GM23338 (cell line): ENCODE measurements around the gene IL12B. TPM values are rescaled to one million over a fixed set of nuclear protein-coding genes. Genes with fewer than 3 reads are reported as not detected.

Experiments
- ATAC-seq: fragments of 200-7000 bp; cut with Tn5 transposase; 3 replicates; pipeline ENCODE4 v1.9.1; 2020
- DNase-seq: peaks from one replicate; pipeline ENCODE4 v3.0.0-alpha.2; 2015; ENCODE audit warnings: low spot score
- H2AFZ ChIP-seq: fragments of 200-600 bp; sonication (generic); 2 replicates; pipeline ENCODE4 v1.8.0; 2016; ENCODE audit warnings: antibody characterized with exemption, mild to moderate bottlenecking, moderate library complexity
- H3F3A ChIP-seq: fragments of 200-600 bp; sonication (generic); replicated peaks from 2 replicates; pipeline ENCODE4 v1.8.0; 2017; ENCODE audit warnings: antibody characterized with exemption, mixed run types, low read depth
- H3K27ac ChIP-seq: fragments of 200-600 bp; sonication (generic); 2 replicates; pipeline ENCODE4 v1.6.1; 2016; ENCODE audit warnings: low read depth
- H3K27me3 ChIP-seq: fragments of 200-600 bp; sonication (generic); 2 replicates; pipeline ENCODE4 v1.8.0; 2016; ENCODE audit warnings: mild to moderate bottlenecking, mixed run types, moderate library complexity; ENCODE audit not compliant: insufficient read depth
- H3K36me3 ChIP-seq: fragments of 200-600 bp; sonication (generic); 2 replicates; pipeline ENCODE4 v1.8.0; 2016; ENCODE audit warnings: mild to moderate bottlenecking; ENCODE audit not compliant: insufficient read depth
- H3K4me1 ChIP-seq: fragments of 200-600 bp; sonication (generic); 2 replicates; pipeline ENCODE4 v1.8.0; 2016; ENCODE audit warnings: mild to moderate bottlenecking, moderate library complexity; ENCODE audit not compliant: insufficient read depth
- H3K4me2 ChIP-seq: fragments of 200-600 bp; sonication (generic); 2 replicates; pipeline ENCODE4 v1.7.1; 2017; ENCODE audit warnings: mixed run types
- H3K4me3 ChIP-seq: fragments of 200-600 bp; sonication (generic); 2 replicates; pipeline ENCODE4 v1.6.1; 2016; ENCODE audit warnings: mixed run types
- H3K79me2 ChIP-seq: fragments of 200-600 bp; sonication (generic); replicated peaks from 2 replicates; pipeline ENCODE4 v1.8.0; 2017; ENCODE audit warnings: mild to moderate bottlenecking; ENCODE audit not compliant: insufficient read depth
- H3K9me2 ChIP-seq: fragments of 200-600 bp; sonication (generic); 2 replicates; pipeline ENCODE4 v1.8.0; 2017; ENCODE audit not compliant: insufficient read depth
- H4K20me1 ChIP-seq: fragments of 200-600 bp; sonication (generic); replicated peaks from 2 replicates; pipeline ENCODE4 v1.8.0; 2017; ENCODE audit warnings: mild to moderate bottlenecking; ENCODE audit not compliant: insufficient read depth
- H3K27ac Mint-ChIP-seq: 2 replicates; pipeline ENCODE4 v1.8.0; 2020; ENCODE audit warnings: inconsistent platforms, mild to moderate bottlenecking, moderate library complexity, mixed read lengths
- H3K27me3 Mint-ChIP-seq: 3 replicates; pipeline ENCODE4 v1.8.0; 2022; ENCODE audit warnings: low read depth, mild to moderate bottlenecking, moderate library complexity, mixed read lengths, inconsistent platforms; ENCODE audit not compliant: insufficient read depth, poor library complexity
- H3K36me3 Mint-ChIP-seq: 3 replicates; pipeline ENCODE4 v1.8.0; 2021; ENCODE audit warnings: low read depth, mild to moderate bottlenecking, inconsistent platforms, moderate library complexity, mixed read lengths
- H3K4me1 Mint-ChIP-seq: 3 replicates; pipeline ENCODE4 v1.8.0; 2020; ENCODE audit warnings: mild to moderate bottlenecking, inconsistent platforms, mixed read lengths
- H3K4me3 Mint-ChIP-seq: 3 replicates; pipeline ENCODE4 v1.8.0; 2021; ENCODE audit warnings: moderate library complexity, mild to moderate bottlenecking, inconsistent platforms, mixed read lengths
- H3K9me3 Mint-ChIP-seq: 3 replicates; pipeline ENCODE4 v1.8.0; 2020; ENCODE audit warnings: moderate library complexity, mild to moderate bottlenecking, inconsistent platforms, mixed read lengths
- CREB1 ChIP-seq: fragments of 250-450 bp; sonication (Bioruptor Pico); IDR thresholded peaks from 2 replicates; pipeline ENCODE4 v1.5.0; 2020; ENCODE audit warnings: low read depth, mild to moderate bottlenecking, moderate library complexity
- EZH2 ChIP-seq: fragments of 200-600 bp; sonication (generic); IDR thresholded peaks from one replicate; pipeline ENCODE4 v1.8.0; 2017; ENCODE audit warnings: antibody characterized with exemption, mild to moderate bottlenecking, low read depth; ENCODE audit not compliant: unreplicated experiment
- EZH2phosphoT487 ChIP-seq: fragments of 200-600 bp; sonication (generic); IDR thresholded peaks from one replicate; pipeline ENCODE4 v1.8.1; 2018; ENCODE audit warnings: antibody characterized with exemption; ENCODE audit not compliant: unreplicated experiment
- JUNB ChIP-seq: IDR thresholded peaks from one replicate; pipeline ENCODE4 v1.6.1; 2016; ENCODE audit warnings: antibody characterized with exemption; ENCODE audit not compliant: unreplicated experiment
- NANOG ChIP-seq: IDR thresholded peaks from 2 replicates; pipeline ENCODE4 v1.6.1; 2016; ENCODE audit warnings: antibody characterized with exemption, borderline replicate concordance
- POLR2AphosphoS5 ChIP-seq: IDR thresholded peaks from 2 replicates; pipeline ENCODE4 v1.6.1; 2016; ENCODE audit warnings: antibody characterized with exemption, low read depth
- STAT1 ChIP-seq: IDR thresholded peaks from one replicate; pipeline ENCODE4 v1.6.1; 2016; ENCODE audit warnings: antibody characterized with exemption; ENCODE audit not compliant: unreplicated experiment
- ZNF114 ChIP-seq: fragments of 250-450 bp; sonication (Bioruptor Pico); IDR thresholded peaks from 2 replicates; pipeline ENCODE4 v1.5.0; 2020; ENCODE audit warnings: mild to moderate bottlenecking, moderate library complexity
- ZNF331 ChIP-seq: fragments of 250-450 bp; sonication (Bioruptor Pico); IDR thresholded peaks from 2 replicates; pipeline ENCODE4 v1.5.0; 2020; ENCODE audit warnings: low read depth, mild to moderate bottlenecking, moderate library complexity
- polyA plus RNA-seq: library from polyadenylated mRNA; unstranded; fragments of >200 nt; fragmentation: Nextera tagmentation; extraction: Ambion mirVana; gene quantifications from 2 replicates; pipeline ENCODE4 v1.2.1, GENCODE V29; 2016
- total RNA-seq: library from RNA; depleted of rRNA; stranded (reverse); fragments of >200 nt; shearing (Covaris generic); gene quantifications from 2 replicates; pipeline ENCODE4 v1.2.3, GENCODE V29; 2014
- TF ChIP-seq, protein P1 (sequence below), 2 experiments: fragments of 200-600 bp in 1 of 2; sonication (generic) in 1 of 2; conservative IDR thresholded peaks; 2 replicates each; pipeline versions ENCODE4 v1.5.1 to v1.6.1; 2016 to 2017; ENCODE audit warnings: antibody characterized with exemption in 2 of 2, low read depth in 2 of 2, mild to moderate bottlenecking in 2 of 2, moderate library complexity in 1 of 2
- TF ChIP-seq, protein P2 (sequence below): IDR thresholded peaks from one replicate; pipeline ENCODE4 v1.6.1; 2018; ENCODE audit warnings: antibody characterized with exemption; ENCODE audit not compliant: unreplicated experiment
- TF ChIP-seq, protein P3 (sequence below): fragments of 250-450 bp; sonication (Bioruptor Pico); IDR thresholded peaks from 2 replicates; pipeline ENCODE4 v1.5.0; 2020; ENCODE audit warnings: mild to moderate bottlenecking, moderate library complexity
- TF ChIP-seq, protein P4 (sequence below): IDR thresholded peaks from 2 replicates; pipeline ENCODE4 v1.6.1; 2016; ENCODE audit warnings: antibody characterized with exemption

The IL12B gene
- total and polyA plus RNA-seq, 2 experiments from 2014 or later: not detected

DNA sequence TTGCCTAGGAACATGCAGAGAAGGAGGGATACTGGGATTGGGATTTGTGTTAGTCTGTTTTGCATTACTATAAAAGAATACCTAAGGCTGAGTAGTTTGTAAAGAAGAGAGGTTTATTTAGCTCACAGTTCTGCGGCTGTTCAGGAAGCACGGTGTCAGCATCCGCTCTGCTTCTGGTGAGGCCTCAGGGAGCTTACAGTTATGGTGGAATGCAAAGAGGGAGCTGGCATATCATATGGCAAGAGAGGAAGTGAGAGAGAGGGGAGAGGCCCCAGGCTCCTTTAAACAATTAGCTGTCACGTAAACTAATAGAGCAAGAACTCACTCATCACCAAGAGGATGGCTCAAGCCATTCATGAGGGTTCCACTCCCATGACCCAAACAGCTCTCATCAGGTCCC is 27.0 kb downstream of the IL12B start:
- Mint-ChIP-seq H3K27ac (no peak overlapping the region), H3K4me3 (no peak overlapping the region), H3K4me1 (peaks cover 8% of the 10 kb centered on the region; the same call in 2 of the 3 replicates), H3K36me3 (peaks cover 23% of the 10 kb centered on the region), H3K9me3 (peaks cover 50% of the 10 kb centered on the region), H3K27me3 (peaks cover 7% of the 10 kb centered on the region)
- no peak for DNase-seq
- Histone ChIP-seq H3K9me2 (no peaks in the 10 kb centered on the region), H4K20me1 (no peaks in the 10 kb centered on the region), H3K4me1 (no peaks in the 10 kb centered on the region), H3K27me3 (no peaks in the 10 kb centered on the region), H3K27ac (no peak overlapping the region), H3F3A (no peaks in the 10 kb centered on the region), H3K79me2 (no peaks in the 10 kb centered on the region), H3K4me3 (no peak overlapping the region), H2AFZ (no peak overlapping the region), H3K4me2 (no peak overlapping the region), H3K36me3 (0 out of 2 replicates have a peak, but pooled peaks cover 11% of the 10 kb centered on the region)
- ATAC-seq: no peak
- TF ChIP-seq CREB1 (no peak), ZNF114 (CRISPR knock-in tag) (no peak), JUNB (no peak), STAT1 (no peak), ZNF331 (CRISPR knock-in tag) (no peak), NANOG (no peak), EZH2 (no peak), EZH2phosphoT487 (no peak), POLR2AphosphoS5 (no peak)
- TF ChIP-seq, protein P1, sequence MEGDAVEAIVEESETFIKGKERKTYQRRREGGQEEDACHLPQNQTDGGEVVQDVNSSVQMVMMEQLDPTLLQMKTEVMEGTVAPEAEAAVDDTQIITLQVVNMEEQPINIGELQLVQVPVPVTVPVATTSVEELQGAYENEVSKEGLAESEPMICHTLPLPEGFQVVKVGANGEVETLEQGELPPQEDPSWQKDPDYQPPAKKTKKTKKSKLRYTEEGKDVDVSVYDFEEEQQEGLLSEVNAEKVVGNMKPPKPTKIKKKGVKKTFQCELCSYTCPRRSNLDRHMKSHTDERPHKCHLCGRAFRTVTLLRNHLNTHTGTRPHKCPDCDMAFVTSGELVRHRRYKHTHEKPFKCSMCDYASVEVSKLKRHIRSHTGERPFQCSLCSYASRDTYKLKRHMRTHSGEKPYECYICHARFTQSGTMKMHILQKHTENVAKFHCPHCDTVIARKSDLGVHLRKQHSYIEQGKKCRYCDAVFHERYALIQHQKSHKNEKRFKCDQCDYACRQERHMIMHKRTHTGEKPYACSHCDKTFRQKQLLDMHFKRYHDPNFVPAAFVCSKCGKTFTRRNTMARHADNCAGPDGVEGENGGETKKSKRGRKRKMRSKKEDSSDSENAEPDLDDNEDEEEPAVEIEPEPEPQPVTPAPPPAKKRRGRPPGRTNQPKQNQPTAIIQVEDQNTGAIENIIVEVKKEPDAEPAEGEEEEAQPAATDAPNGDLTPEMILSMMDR (conservative IDR thresholded peaks at IDR 0.05; ENCODE audit: low read depth in 2 of 2): no peak
- TF ChIP-seq, protein P2, sequence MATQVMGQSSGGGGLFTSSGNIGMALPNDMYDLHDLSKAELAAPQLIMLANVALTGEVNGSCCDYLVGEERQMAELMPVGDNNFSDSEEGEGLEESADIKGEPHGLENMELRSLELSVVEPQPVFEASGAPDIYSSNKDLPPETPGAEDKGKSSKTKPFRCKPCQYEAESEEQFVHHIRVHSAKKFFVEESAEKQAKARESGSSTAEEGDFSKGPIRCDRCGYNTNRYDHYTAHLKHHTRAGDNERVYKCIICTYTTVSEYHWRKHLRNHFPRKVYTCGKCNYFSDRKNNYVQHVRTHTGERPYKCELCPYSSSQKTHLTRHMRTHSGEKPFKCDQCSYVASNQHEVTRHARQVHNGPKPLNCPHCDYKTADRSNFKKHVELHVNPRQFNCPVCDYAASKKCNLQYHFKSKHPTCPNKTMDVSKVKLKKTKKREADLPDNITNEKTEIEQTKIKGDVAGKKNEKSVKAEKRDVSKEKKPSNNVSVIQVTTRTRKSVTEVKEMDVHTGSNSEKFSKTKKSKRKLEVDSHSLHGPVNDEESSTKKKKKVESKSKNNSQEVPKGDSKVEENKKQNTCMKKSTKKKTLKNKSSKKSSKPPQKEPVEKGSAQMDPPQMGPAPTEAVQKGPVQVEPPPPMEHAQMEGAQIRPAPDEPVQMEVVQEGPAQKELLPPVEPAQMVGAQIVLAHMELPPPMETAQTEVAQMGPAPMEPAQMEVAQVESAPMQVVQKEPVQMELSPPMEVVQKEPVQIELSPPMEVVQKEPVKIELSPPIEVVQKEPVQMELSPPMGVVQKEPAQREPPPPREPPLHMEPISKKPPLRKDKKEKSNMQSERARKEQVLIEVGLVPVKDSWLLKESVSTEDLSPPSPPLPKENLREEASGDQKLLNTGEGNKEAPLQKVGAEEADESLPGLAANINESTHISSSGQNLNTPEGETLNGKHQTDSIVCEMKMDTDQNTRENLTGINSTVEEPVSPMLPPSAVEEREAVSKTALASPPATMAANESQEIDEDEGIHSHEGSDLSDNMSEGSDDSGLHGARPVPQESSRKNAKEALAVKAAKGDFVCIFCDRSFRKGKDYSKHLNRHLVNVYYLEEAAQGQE: no peak
- TF ChIP-seq, protein P3, sequence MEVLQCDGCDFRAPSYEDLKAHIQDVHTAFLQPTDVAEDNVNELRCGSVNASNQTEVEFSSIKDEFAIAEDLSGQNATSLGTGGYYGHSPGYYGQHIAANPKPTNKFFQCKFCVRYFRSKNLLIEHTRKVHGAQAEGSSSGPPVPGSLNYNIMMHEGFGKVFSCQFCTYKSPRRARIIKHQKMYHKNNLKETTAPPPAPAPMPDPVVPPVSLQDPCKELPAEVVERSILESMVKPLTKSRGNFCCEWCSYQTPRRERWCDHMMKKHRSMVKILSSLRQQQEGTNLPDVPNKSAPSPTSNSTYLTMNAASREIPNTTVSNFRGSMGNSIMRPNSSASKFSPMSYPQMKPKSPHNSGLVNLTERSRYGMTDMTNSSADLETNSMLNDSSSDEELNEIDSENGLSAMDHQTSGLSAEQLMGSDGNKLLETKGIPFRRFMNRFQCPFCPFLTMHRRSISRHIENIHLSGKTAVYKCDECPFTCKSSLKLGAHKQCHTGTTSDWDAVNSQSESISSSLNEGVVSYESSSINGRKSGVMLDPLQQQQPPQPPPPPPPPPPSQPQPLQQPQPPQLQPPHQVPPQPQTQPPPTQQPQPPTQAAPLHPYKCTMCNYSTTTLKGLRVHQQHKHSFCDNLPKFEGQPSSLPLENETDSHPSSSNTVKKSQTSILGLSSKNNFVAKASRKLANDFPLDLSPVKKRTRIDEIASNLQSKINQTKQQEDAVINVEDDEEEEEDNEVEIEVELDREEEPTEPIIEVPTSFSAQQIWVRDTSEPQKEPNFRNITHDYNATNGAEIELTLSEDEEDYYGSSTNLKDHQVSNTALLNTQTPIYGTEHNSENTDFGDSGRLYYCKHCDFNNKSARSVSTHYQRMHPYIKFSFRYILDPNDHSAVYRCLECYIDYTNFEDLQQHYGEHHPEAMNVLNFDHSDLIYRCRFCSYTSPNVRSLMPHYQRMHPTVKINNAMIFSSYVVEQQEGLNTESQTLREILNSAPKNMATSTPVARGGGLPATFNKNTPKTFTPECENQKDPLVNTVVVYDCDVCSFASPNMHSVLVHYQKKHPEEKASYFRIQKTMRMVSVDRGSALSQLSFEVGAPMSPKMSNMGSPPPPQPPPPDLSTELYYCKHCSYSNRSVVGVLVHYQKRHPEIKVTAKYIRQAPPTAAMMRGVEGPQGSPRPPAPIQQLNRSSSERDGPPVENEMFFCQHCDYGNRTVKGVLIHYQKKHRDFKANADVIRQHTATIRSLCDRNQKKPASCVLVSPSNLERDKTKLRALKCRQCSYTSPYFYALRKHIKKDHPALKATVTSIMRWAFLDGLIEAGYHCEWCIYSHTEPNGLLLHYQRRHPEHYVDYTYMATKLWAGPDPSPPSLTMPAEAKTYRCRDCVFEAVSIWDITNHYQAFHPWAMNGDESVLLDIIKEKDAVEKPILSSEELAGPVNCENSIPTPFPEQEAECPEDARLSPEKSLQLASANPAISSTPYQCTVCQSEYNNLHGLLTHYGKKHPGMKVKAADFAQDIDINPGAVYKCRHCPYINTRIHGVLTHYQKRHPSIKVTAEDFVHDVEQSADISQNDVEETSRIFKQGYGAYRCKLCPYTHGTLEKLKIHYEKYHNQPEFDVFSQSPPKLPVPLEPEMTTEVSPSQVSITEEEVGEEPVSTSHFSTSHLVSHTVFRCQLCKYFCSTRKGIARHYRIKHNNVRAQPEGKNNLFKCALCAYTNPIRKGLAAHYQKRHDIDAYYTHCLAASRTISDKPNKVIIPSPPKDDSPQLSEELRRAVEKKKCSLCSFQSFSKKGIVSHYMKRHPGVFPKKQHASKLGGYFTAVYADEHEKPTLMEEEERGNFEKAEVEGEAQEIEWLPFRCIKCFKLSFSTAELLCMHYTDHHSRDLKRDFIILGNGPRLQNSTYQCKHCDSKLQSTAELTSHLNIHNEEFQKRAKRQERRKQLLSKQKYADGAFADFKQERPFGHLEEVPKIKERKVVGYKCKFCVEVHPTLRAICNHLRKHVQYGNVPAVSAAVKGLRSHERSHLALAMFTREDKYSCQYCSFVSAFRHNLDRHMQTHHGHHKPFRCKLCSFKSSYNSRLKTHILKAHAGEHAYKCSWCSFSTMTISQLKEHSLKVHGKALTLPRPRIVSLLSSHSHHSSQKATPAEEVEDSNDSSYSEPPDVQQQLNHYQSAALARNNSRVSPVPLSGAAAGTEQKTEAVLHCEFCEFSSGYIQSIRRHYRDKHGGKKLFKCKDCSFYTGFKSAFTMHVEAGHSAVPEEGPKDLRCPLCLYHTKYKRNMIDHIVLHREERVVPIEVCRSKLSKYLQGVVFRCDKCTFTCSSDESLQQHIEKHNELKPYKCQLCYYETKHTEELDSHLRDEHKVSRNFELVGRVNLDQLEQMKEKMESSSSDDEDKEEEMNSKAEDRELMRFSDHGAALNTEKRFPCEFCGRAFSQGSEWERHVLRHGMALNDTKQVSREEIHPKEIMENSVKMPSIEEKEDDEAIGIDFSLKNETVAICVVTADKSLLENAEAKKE (CRISPR knock-in tag): no peak
- TF ChIP-seq, protein P4, sequence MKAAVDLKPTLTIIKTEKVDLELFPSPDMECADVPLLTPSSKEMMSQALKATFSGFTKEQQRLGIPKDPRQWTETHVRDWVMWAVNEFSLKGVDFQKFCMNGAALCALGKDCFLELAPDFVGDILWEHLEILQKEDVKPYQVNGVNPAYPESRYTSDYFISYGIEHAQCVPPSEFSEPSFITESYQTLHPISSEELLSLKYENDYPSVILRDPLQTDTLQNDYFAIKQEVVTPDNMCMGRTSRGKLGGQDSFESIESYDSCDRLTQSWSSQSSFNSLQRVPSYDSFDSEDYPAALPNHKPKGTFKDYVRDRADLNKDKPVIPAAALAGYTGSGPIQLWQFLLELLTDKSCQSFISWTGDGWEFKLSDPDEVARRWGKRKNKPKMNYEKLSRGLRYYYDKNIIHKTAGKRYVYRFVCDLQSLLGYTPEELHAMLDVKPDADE: no peak
